ENCODE data around the gene PLXDC2. TPM values are rescaled to one million over a fixed set of nuclear protein-coding genes. Genes with fewer than 3 reads are reported as not detected.

PLXDC2 gene
- total and polyA plus RNA-seq, 2 experiments from 2014 or later = 13.5 to 19.4 TPM

DNA sequence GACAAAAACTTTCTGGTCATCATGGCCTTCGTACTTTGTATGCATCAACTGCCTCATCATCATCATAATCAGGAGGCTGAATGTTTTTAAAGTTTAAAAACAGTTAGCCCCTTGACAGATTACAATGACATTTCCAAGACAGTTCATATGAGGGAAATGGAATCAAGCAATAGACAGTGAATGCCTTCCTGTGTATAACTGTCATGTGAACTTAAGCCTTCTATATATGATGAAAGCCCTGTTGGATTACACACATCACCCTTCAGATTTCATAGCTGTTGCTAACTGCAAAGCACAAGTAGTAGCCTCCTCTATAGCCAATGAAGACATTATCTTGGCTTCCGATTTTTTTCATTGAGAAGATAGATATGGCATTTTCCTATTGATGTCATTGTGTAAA lies 154.0 kb downstream of the PLXDC2 start:
- Histone ChIP-seq H3K27ac (ENCODE audit: low read depth) (no peak overlapping the region), H2AFZ (no peak overlapping the region), H3F3A (replicated peaks; ENCODE audit: low read depth) (no peaks in the 10 kb centered on the region), H3K4me3 (no peak overlapping the region), H3K4me1 (ENCODE audit: insufficient read depth) (peaks cover 8% of the 10 kb centered on the region), H3K9me2 (ENCODE audit: insufficient read depth) (no peaks in the 10 kb centered on the region), H3K4me2 (no peak overlapping the region), H4K20me1 (replicated peaks; ENCODE audit: insufficient read depth) (no peaks in the 10 kb centered on the region), H3K36me3 (ENCODE audit: insufficient read depth) (no peaks in the 10 kb centered on the region), H3K79me2 (replicated peaks; ENCODE audit: insufficient read depth) (peaks cover 31% of the 10 kb centered on the region), H3K27me3 (ENCODE audit: insufficient read depth) (no peaks in the 10 kb centered on the region)
- H3K36me3 Mint-ChIP-seq (ENCODE audit: low read depth) = no peaks in the 10 kb centered on the region; the same call in 2 of the 3 replicates
- no peaks in the 10 kb centered on the region for H3K27me3 Mint-ChIP-seq (ENCODE audit: insufficient read depth, low read depth, poor library complexity)
- ATAC-seq (no peak), DNase-seq (ENCODE audit: low spot score) (no peak)
- peaks cover 39% of the 10 kb centered on the region for H3K4me1 Mint-ChIP-seq
- H3K4me3 Mint-ChIP-seq = no peak overlapping the region
- TF ChIP-seq ZNF331 (CRISPR knock-in tag; IDR thresholded peaks at IDR 0.05; ENCODE audit: low read depth) (no peak), STAT1 (IDR thresholded peaks at IDR 0.05; ENCODE audit: unreplicated experiment) (no peak), EZH2phosphoT487 (IDR thresholded peaks at IDR 0.05; ENCODE audit: unreplicated experiment) (no peak), REST (IDR thresholded peaks at IDR 0.05; ENCODE audit: unreplicated experiment) (no peak), JUNB (IDR thresholded peaks at IDR 0.05; ENCODE audit: unreplicated experiment) (no peak), NANOG (IDR thresholded peaks at IDR 0.05; ENCODE audit: borderline replicate concordance) (no peak), EZH2 (IDR thresholded peaks at IDR 0.05; ENCODE audit: low read depth, unreplicated experiment) (no peak)
- TF ChIP-seq, protein P1, sequence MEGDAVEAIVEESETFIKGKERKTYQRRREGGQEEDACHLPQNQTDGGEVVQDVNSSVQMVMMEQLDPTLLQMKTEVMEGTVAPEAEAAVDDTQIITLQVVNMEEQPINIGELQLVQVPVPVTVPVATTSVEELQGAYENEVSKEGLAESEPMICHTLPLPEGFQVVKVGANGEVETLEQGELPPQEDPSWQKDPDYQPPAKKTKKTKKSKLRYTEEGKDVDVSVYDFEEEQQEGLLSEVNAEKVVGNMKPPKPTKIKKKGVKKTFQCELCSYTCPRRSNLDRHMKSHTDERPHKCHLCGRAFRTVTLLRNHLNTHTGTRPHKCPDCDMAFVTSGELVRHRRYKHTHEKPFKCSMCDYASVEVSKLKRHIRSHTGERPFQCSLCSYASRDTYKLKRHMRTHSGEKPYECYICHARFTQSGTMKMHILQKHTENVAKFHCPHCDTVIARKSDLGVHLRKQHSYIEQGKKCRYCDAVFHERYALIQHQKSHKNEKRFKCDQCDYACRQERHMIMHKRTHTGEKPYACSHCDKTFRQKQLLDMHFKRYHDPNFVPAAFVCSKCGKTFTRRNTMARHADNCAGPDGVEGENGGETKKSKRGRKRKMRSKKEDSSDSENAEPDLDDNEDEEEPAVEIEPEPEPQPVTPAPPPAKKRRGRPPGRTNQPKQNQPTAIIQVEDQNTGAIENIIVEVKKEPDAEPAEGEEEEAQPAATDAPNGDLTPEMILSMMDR (conservative IDR thresholded peaks at IDR 0.05; ENCODE audit: low read depth in 2 of 2) = no peak
- H3K27ac Mint-ChIP-seq = no peak overlapping the region
- no peaks in the 10 kb centered on the region for H3K9me3 Mint-ChIP-seq

GRCh38 chr10:19970717-19971116 lies 154.5 kb downstream of the PLXDC2 start:
- H3K27ac Mint-ChIP-seq = no peak overlapping the region
- Histone ChIP-seq H3K4me2 (no peak overlapping the region), H2AFZ (no peak overlapping the region), H3K4me3 (no peak overlapping the region), H3F3A (replicated peaks; ENCODE audit: low read depth) (no peaks in the 10 kb centered on the region), H3K27ac (ENCODE audit: low read depth) (no peak overlapping the region), H3K36me3 (ENCODE audit: insufficient read depth) (no peaks in the 10 kb centered on the region), H3K4me1 (ENCODE audit: insufficient read depth) (peaks cover 8% of the 10 kb centered on the region; the same call in 1 of the 2 replicates), H4K20me1 (replicated peaks; ENCODE audit: insufficient read depth) (no peaks in the 10 kb centered on the region), H3K9me2 (ENCODE audit: insufficient read depth) (no peaks in the 10 kb centered on the region), H3K27me3 (ENCODE audit: insufficient read depth) (no peaks in the 10 kb centered on the region), H3K79me2 (replicated peaks; ENCODE audit: insufficient read depth) (peaks cover 33% of the 10 kb centered on the region)
- ATAC-seq = no peak
- DNase-seq (ENCODE audit: low spot score) = no peak
- H3K4me1 Mint-ChIP-seq = peaks cover 35% of the 10 kb centered on the region
- no peaks in the 10 kb centered on the region for H3K9me3 Mint-ChIP-seq
- no peak overlapping the region for H3K4me3 Mint-ChIP-seq
- peaks cover 3% of the 10 kb centered on the region for H3K36me3 Mint-ChIP-seq (ENCODE audit: low read depth)
- no peaks in the 10 kb centered on the region for H3K27me3 Mint-ChIP-seq (ENCODE audit: insufficient read depth, low read depth, poor library complexity)
- no peak for TF ChIP-seq POLR2AphosphoS5 (IDR thresholded peaks at IDR 0.05; ENCODE audit: low read depth)
- TF ChIP-seq REST (IDR thresholded peaks at IDR 0.05; ENCODE audit: unreplicated experiment) = no peak
- TF ChIP-seq EZH2phosphoT487 (IDR thresholded peaks at IDR 0.05; ENCODE audit: unreplicated experiment) = no peak
- TF ChIP-seq JUNB (IDR thresholded peaks at IDR 0.05; ENCODE audit: unreplicated experiment) = no peak
- no peak for TF ChIP-seq ZNF331 (CRISPR knock-in tag; IDR thresholded peaks at IDR 0.05; ENCODE audit: low read depth)
- TF ChIP-seq, protein P1 (conservative IDR thresholded peaks at IDR 0.05; ENCODE audit: low read depth in 2 of 2) = no peak
